GM23338 (cell line): ENCODE results near the gene ABCD3. TPM values are rescaled to one million over a fixed set of nuclear protein-coding genes. Genes with fewer than 3 reads are reported as not detected.

Experiments used
- ATAC-seq: fragments of 200-7000 bp; cut with Tn5 transposase; 3 replicates; pipeline ENCODE4 v1.9.1; 2020
- DNase-seq: peaks from one replicate; pipeline ENCODE4 v3.0.0-alpha.2; 2015; ENCODE audit warnings: low spot score
- H2AFZ ChIP-seq: fragments of 200-600 bp; sonication (generic); 2 replicates; pipeline ENCODE4 v1.8.0; 2016; ENCODE audit warnings: antibody characterized with exemption, mild to moderate bottlenecking, moderate library complexity
- H3F3A ChIP-seq: fragments of 200-600 bp; sonication (generic); replicated peaks from 2 replicates; pipeline ENCODE4 v1.8.0; 2017; ENCODE audit warnings: antibody characterized with exemption, mixed run types, low read depth
- H3K27ac ChIP-seq: fragments of 200-600 bp; sonication (generic); 2 replicates; pipeline ENCODE4 v1.6.1; 2016; ENCODE audit warnings: low read depth
- H3K27me3 ChIP-seq: fragments of 200-600 bp; sonication (generic); 2 replicates; pipeline ENCODE4 v1.8.0; 2016; ENCODE audit warnings: mild to moderate bottlenecking, mixed run types, moderate library complexity; ENCODE audit not compliant: insufficient read depth
- H3K36me3 ChIP-seq: fragments of 200-600 bp; sonication (generic); 2 replicates; pipeline ENCODE4 v1.8.0; 2016; ENCODE audit warnings: mild to moderate bottlenecking; ENCODE audit not compliant: insufficient read depth
- H3K4me1 ChIP-seq: fragments of 200-600 bp; sonication (generic); 2 replicates; pipeline ENCODE4 v1.8.0; 2016; ENCODE audit warnings: mild to moderate bottlenecking, moderate library complexity; ENCODE audit not compliant: insufficient read depth
- H3K4me2 ChIP-seq: fragments of 200-600 bp; sonication (generic); 2 replicates; pipeline ENCODE4 v1.7.1; 2017; ENCODE audit warnings: mixed run types
- H3K4me3 ChIP-seq: fragments of 200-600 bp; sonication (generic); 2 replicates; pipeline ENCODE4 v1.6.1; 2016; ENCODE audit warnings: mixed run types
- H3K79me2 ChIP-seq: fragments of 200-600 bp; sonication (generic); replicated peaks from 2 replicates; pipeline ENCODE4 v1.8.0; 2017; ENCODE audit warnings: mild to moderate bottlenecking; ENCODE audit not compliant: insufficient read depth
- H3K9me2 ChIP-seq: fragments of 200-600 bp; sonication (generic); 2 replicates; pipeline ENCODE4 v1.8.0; 2017; ENCODE audit not compliant: insufficient read depth
- H4K20me1 ChIP-seq: fragments of 200-600 bp; sonication (generic); replicated peaks from 2 replicates; pipeline ENCODE4 v1.8.0; 2017; ENCODE audit warnings: mild to moderate bottlenecking; ENCODE audit not compliant: insufficient read depth
- H3K27ac Mint-ChIP-seq: 2 replicates; pipeline ENCODE4 v1.8.0; 2020; ENCODE audit warnings: inconsistent platforms, mild to moderate bottlenecking, moderate library complexity, mixed read lengths
- H3K27me3 Mint-ChIP-seq: 3 replicates; pipeline ENCODE4 v1.8.0; 2022; ENCODE audit warnings: low read depth, mild to moderate bottlenecking, moderate library complexity, mixed read lengths, inconsistent platforms; ENCODE audit not compliant: insufficient read depth, poor library complexity
- H3K36me3 Mint-ChIP-seq: 3 replicates; pipeline ENCODE4 v1.8.0; 2021; ENCODE audit warnings: low read depth, mild to moderate bottlenecking, inconsistent platforms, moderate library complexity, mixed read lengths
- H3K4me1 Mint-ChIP-seq: 3 replicates; pipeline ENCODE4 v1.8.0; 2020; ENCODE audit warnings: mild to moderate bottlenecking, inconsistent platforms, mixed read lengths
- H3K4me3 Mint-ChIP-seq: 3 replicates; pipeline ENCODE4 v1.8.0; 2021; ENCODE audit warnings: moderate library complexity, mild to moderate bottlenecking, inconsistent platforms, mixed read lengths
- H3K9me3 Mint-ChIP-seq: 3 replicates; pipeline ENCODE4 v1.8.0; 2020; ENCODE audit warnings: moderate library complexity, mild to moderate bottlenecking, inconsistent platforms, mixed read lengths
- CREB1 ChIP-seq: fragments of 250-450 bp; sonication (Bioruptor Pico); IDR thresholded peaks from 2 replicates; pipeline ENCODE4 v1.5.0; 2020; ENCODE audit warnings: low read depth, mild to moderate bottlenecking, moderate library complexity
- EZH2 ChIP-seq: fragments of 200-600 bp; sonication (generic); IDR thresholded peaks from one replicate; pipeline ENCODE4 v1.8.0; 2017; ENCODE audit warnings: antibody characterized with exemption, mild to moderate bottlenecking, low read depth; ENCODE audit not compliant: unreplicated experiment
- EZH2phosphoT487 ChIP-seq: fragments of 200-600 bp; sonication (generic); IDR thresholded peaks from one replicate; pipeline ENCODE4 v1.8.1; 2018; ENCODE audit warnings: antibody characterized with exemption; ENCODE audit not compliant: unreplicated experiment
- JUNB ChIP-seq: IDR thresholded peaks from one replicate; pipeline ENCODE4 v1.6.1; 2016; ENCODE audit warnings: antibody characterized with exemption; ENCODE audit not compliant: unreplicated experiment
- NANOG ChIP-seq: IDR thresholded peaks from 2 replicates; pipeline ENCODE4 v1.6.1; 2016; ENCODE audit warnings: antibody characterized with exemption, borderline replicate concordance
- POLR2AphosphoS5 ChIP-seq: IDR thresholded peaks from 2 replicates; pipeline ENCODE4 v1.6.1; 2016; ENCODE audit warnings: antibody characterized with exemption, low read depth
- STAT1 ChIP-seq: IDR thresholded peaks from one replicate; pipeline ENCODE4 v1.6.1; 2016; ENCODE audit warnings: antibody characterized with exemption; ENCODE audit not compliant: unreplicated experiment
- ZNF114 ChIP-seq: fragments of 250-450 bp; sonication (Bioruptor Pico); IDR thresholded peaks from 2 replicates; pipeline ENCODE4 v1.5.0; 2020; ENCODE audit warnings: mild to moderate bottlenecking, moderate library complexity
- ZNF331 ChIP-seq: fragments of 250-450 bp; sonication (Bioruptor Pico); IDR thresholded peaks from 2 replicates; pipeline ENCODE4 v1.5.0; 2020; ENCODE audit warnings: low read depth, mild to moderate bottlenecking, moderate library complexity
- polyA plus RNA-seq: library from polyadenylated mRNA; unstranded; fragments of >200 nt; fragmentation: Nextera tagmentation; extraction: Ambion mirVana; gene quantifications from 2 replicates; pipeline ENCODE4 v1.2.1, GENCODE V29; 2016
- total RNA-seq: library from RNA; depleted of rRNA; stranded (reverse); fragments of >200 nt; shearing (Covaris generic); gene quantifications from 2 replicates; pipeline ENCODE4 v1.2.3, GENCODE V29; 2014
- TF ChIP-seq, protein P1 (sequence below): fragments of 250-450 bp; sonication (Bioruptor Pico); IDR thresholded peaks from 2 replicates; pipeline ENCODE4 v1.5.0; 2020; ENCODE audit warnings: mild to moderate bottlenecking, moderate library complexity
- TF ChIP-seq, protein P2 (sequence below): IDR thresholded peaks from one replicate; pipeline ENCODE4 v1.6.1; 2018; ENCODE audit warnings: antibody characterized with exemption; ENCODE audit not compliant: unreplicated experiment
- TF ChIP-seq, protein P3 (sequence below), 2 experiments: fragments of 200-600 bp in 1 of 2; sonication (generic) in 1 of 2; conservative IDR thresholded peaks; 2 replicates each; pipeline versions ENCODE4 v1.5.1 to v1.6.1; 2016 to 2017; ENCODE audit warnings: antibody characterized with exemption in 2 of 2, low read depth in 2 of 2, mild to moderate bottlenecking in 2 of 2, moderate library complexity in 1 of 2
- TF ChIP-seq, protein P4 (sequence below): IDR thresholded peaks from 2 replicates; pipeline ENCODE4 v1.6.1; 2016; ENCODE audit warnings: antibody characterized with exemption

ABCD3 gene
- total and polyA plus RNA-seq, 2 experiments from 2014 or later, result 12.3 to 24.0 TPM

DNA sequence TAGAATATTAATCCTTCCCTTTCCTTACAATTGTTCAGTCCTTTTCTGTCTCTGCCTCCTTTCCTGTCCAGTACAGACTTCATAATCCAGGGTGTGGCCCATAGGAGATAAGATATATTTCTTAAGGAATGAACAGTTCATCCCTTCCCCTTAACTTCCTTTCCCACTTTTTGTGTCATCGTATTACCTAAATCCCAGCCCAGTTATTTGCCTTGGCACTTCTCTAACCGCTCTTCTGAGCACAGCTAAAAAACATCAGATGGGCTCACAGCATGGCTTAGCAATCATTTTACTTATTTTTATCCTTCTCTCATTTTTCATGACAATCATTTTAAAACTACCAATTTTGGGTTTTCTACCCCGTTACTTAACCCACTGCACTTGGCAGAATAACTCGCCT, 83.7 kb downstream of the ABCD3 start:
- Histone ChIP-seq H3K27me3 (no peaks in the 10 kb centered on the region), H4K20me1 (no peaks in the 10 kb centered on the region), H3K4me2 (no peak overlapping the region), H2AFZ (no peak overlapping the region), H3K4me1 (no peaks in the 10 kb centered on the region), H3K27ac (no peak overlapping the region), H3K4me3 (no peak overlapping the region), H3K9me2 (no peaks in the 10 kb centered on the region), H3K36me3 (no peaks in the 10 kb centered on the region), H3F3A (no peaks in the 10 kb centered on the region), H3K79me2 (no peaks in the 10 kb centered on the region)
- H3K9me3 Mint-ChIP-seq, result no peaks in the 10 kb centered on the region
- no peak for DNase-seq
- peaks cover 18% of the 10 kb centered on the region; the same call in 2 of the 3 replicates for H3K36me3 Mint-ChIP-seq
- H3K27ac Mint-ChIP-seq, result no peak overlapping the region
- H3K4me1 Mint-ChIP-seq, result no peaks in the 10 kb centered on the region
- no peaks in the 10 kb centered on the region for H3K27me3 Mint-ChIP-seq
- TF ChIP-seq, protein P1, sequence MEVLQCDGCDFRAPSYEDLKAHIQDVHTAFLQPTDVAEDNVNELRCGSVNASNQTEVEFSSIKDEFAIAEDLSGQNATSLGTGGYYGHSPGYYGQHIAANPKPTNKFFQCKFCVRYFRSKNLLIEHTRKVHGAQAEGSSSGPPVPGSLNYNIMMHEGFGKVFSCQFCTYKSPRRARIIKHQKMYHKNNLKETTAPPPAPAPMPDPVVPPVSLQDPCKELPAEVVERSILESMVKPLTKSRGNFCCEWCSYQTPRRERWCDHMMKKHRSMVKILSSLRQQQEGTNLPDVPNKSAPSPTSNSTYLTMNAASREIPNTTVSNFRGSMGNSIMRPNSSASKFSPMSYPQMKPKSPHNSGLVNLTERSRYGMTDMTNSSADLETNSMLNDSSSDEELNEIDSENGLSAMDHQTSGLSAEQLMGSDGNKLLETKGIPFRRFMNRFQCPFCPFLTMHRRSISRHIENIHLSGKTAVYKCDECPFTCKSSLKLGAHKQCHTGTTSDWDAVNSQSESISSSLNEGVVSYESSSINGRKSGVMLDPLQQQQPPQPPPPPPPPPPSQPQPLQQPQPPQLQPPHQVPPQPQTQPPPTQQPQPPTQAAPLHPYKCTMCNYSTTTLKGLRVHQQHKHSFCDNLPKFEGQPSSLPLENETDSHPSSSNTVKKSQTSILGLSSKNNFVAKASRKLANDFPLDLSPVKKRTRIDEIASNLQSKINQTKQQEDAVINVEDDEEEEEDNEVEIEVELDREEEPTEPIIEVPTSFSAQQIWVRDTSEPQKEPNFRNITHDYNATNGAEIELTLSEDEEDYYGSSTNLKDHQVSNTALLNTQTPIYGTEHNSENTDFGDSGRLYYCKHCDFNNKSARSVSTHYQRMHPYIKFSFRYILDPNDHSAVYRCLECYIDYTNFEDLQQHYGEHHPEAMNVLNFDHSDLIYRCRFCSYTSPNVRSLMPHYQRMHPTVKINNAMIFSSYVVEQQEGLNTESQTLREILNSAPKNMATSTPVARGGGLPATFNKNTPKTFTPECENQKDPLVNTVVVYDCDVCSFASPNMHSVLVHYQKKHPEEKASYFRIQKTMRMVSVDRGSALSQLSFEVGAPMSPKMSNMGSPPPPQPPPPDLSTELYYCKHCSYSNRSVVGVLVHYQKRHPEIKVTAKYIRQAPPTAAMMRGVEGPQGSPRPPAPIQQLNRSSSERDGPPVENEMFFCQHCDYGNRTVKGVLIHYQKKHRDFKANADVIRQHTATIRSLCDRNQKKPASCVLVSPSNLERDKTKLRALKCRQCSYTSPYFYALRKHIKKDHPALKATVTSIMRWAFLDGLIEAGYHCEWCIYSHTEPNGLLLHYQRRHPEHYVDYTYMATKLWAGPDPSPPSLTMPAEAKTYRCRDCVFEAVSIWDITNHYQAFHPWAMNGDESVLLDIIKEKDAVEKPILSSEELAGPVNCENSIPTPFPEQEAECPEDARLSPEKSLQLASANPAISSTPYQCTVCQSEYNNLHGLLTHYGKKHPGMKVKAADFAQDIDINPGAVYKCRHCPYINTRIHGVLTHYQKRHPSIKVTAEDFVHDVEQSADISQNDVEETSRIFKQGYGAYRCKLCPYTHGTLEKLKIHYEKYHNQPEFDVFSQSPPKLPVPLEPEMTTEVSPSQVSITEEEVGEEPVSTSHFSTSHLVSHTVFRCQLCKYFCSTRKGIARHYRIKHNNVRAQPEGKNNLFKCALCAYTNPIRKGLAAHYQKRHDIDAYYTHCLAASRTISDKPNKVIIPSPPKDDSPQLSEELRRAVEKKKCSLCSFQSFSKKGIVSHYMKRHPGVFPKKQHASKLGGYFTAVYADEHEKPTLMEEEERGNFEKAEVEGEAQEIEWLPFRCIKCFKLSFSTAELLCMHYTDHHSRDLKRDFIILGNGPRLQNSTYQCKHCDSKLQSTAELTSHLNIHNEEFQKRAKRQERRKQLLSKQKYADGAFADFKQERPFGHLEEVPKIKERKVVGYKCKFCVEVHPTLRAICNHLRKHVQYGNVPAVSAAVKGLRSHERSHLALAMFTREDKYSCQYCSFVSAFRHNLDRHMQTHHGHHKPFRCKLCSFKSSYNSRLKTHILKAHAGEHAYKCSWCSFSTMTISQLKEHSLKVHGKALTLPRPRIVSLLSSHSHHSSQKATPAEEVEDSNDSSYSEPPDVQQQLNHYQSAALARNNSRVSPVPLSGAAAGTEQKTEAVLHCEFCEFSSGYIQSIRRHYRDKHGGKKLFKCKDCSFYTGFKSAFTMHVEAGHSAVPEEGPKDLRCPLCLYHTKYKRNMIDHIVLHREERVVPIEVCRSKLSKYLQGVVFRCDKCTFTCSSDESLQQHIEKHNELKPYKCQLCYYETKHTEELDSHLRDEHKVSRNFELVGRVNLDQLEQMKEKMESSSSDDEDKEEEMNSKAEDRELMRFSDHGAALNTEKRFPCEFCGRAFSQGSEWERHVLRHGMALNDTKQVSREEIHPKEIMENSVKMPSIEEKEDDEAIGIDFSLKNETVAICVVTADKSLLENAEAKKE (CRISPR knock-in tag), result no peak
- no peak for TF ChIP-seq POLR2AphosphoS5
- TF ChIP-seq, protein P2, sequence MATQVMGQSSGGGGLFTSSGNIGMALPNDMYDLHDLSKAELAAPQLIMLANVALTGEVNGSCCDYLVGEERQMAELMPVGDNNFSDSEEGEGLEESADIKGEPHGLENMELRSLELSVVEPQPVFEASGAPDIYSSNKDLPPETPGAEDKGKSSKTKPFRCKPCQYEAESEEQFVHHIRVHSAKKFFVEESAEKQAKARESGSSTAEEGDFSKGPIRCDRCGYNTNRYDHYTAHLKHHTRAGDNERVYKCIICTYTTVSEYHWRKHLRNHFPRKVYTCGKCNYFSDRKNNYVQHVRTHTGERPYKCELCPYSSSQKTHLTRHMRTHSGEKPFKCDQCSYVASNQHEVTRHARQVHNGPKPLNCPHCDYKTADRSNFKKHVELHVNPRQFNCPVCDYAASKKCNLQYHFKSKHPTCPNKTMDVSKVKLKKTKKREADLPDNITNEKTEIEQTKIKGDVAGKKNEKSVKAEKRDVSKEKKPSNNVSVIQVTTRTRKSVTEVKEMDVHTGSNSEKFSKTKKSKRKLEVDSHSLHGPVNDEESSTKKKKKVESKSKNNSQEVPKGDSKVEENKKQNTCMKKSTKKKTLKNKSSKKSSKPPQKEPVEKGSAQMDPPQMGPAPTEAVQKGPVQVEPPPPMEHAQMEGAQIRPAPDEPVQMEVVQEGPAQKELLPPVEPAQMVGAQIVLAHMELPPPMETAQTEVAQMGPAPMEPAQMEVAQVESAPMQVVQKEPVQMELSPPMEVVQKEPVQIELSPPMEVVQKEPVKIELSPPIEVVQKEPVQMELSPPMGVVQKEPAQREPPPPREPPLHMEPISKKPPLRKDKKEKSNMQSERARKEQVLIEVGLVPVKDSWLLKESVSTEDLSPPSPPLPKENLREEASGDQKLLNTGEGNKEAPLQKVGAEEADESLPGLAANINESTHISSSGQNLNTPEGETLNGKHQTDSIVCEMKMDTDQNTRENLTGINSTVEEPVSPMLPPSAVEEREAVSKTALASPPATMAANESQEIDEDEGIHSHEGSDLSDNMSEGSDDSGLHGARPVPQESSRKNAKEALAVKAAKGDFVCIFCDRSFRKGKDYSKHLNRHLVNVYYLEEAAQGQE, result no peak
- no peak for TF ChIP-seq ZNF331 (CRISPR knock-in tag)
- no peak for TF ChIP-seq ZNF114 (CRISPR knock-in tag)
- no peak for TF ChIP-seq JUNB
- TF ChIP-seq, protein P3, sequence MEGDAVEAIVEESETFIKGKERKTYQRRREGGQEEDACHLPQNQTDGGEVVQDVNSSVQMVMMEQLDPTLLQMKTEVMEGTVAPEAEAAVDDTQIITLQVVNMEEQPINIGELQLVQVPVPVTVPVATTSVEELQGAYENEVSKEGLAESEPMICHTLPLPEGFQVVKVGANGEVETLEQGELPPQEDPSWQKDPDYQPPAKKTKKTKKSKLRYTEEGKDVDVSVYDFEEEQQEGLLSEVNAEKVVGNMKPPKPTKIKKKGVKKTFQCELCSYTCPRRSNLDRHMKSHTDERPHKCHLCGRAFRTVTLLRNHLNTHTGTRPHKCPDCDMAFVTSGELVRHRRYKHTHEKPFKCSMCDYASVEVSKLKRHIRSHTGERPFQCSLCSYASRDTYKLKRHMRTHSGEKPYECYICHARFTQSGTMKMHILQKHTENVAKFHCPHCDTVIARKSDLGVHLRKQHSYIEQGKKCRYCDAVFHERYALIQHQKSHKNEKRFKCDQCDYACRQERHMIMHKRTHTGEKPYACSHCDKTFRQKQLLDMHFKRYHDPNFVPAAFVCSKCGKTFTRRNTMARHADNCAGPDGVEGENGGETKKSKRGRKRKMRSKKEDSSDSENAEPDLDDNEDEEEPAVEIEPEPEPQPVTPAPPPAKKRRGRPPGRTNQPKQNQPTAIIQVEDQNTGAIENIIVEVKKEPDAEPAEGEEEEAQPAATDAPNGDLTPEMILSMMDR (conservative IDR thresholded peaks at IDR 0.05; ENCODE audit: low read depth in 2 of 2), result no peak
- TF ChIP-seq EZH2phosphoT487, result no peak
- TF ChIP-seq, protein P4, sequence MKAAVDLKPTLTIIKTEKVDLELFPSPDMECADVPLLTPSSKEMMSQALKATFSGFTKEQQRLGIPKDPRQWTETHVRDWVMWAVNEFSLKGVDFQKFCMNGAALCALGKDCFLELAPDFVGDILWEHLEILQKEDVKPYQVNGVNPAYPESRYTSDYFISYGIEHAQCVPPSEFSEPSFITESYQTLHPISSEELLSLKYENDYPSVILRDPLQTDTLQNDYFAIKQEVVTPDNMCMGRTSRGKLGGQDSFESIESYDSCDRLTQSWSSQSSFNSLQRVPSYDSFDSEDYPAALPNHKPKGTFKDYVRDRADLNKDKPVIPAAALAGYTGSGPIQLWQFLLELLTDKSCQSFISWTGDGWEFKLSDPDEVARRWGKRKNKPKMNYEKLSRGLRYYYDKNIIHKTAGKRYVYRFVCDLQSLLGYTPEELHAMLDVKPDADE, result no peak
- TF ChIP-seq STAT1, result no peak
- no peak for TF ChIP-seq CREB1
- no peak for TF ChIP-seq EZH2
- TF ChIP-seq NANOG, result no peak
- no peak for ATAC-seq
- no peak overlapping the region for H3K4me3 Mint-ChIP-seq
